HG03342 (cell line): ENCODE measurements around the gene EXOSC9.
"Not testable (repeated sequence)": the region's sequence is repeated elsewhere in the genome, so short reads cannot be mapped to it uniquely, and the experiment has no call there.

ENCODE experiments used
- ATAC-seq: cut with Tn5 transposase; IDR thresholded peaks from one replicate; pipeline ENCODE4 v1.9.1; 2021; ENCODE audit warnings: mild to moderate bottlenecking, moderate library complexity; ENCODE audit not compliant: unreplicated experiment

The EXOSC9 gene

GRCh38 chr4:121800961-121801714, at the start of gene EXOSC9:
TSS of gene EXOSC9 (plus strand) at chr4:121801323. CDS start at chr4:121801425, 102 bp downstream.
- ATAC-seq, result peak; percentile 72

GRCh38 chr4:121752142-121752541, 49.0 kb upstream of the EXOSC9 start:
- ATAC-seq, result not testable (repeated sequence)

- ATAC-seq, result no peak
These were observed 42.1 kb upstream of the EXOSC9 start for GRCh38 chr4:121758925-121759568.

GRCh38 chr4:121760205-121760604, 40.9 kb upstream of the EXOSC9 start:
- ATAC-seq, result no peak

GRCh38 chr4:121764303-121764701, 36.8 kb upstream of the EXOSC9 start:
- ATAC-seq, result no peak

GRCh38 chr4:121764702-121765367, 36.3 kb upstream of the EXOSC9 start, which contains the start of gene SMIM43:
TSS of gene SMIM43 (minus strand) at chr4:121765164. CDS start at chr4:121765105, 59 bp downstream.
- no peak for ATAC-seq

- no peak for ATAC-seq
These were observed 35.8 kb upstream of the EXOSC9 start for GRCh38 chr4:121765368-121765705.

- ATAC-seq, result no peak
These were observed 35.1 kb upstream of the EXOSC9 start for GRCh38 chr4:121765971-121766538.

- no peak for ATAC-seq
These were observed 34.0 kb upstream of the EXOSC9 start for GRCh38 chr4:121767166-121767565.

GRCh38 chr4:121769341-121769740, 31.8 kb upstream of the EXOSC9 start:
- no peak for ATAC-seq

GRCh38 chr4:121771869-121772268, 29.3 kb upstream of the EXOSC9 start:
- ATAC-seq, result no peak

- no peak for ATAC-seq
These were observed 27.2 kb upstream of the EXOSC9 start for GRCh38 chr4:121773883-121774282.

- ATAC-seq, result no peak
These were observed 24.3 kb upstream of the EXOSC9 start for GRCh38 chr4:121776610-121777401.

GRCh38 chr4:121777625-121778024, 23.5 kb upstream of the EXOSC9 start:
- peak; percentile 76 for ATAC-seq

GRCh38 chr4:121778991-121779628, 22.0 kb upstream of the EXOSC9 start:
- ATAC-seq, result no peak

GRCh38 chr4:121783210-121783609, 17.9 kb upstream of the EXOSC9 start:
- no peak for ATAC-seq

- ATAC-seq, result no peak
These were observed 16.7 kb upstream of the EXOSC9 start for GRCh38 chr4:121784401-121784800.

- no peak for ATAC-seq
These were observed 16.1 kb upstream of the EXOSC9 start for GRCh38 chr4:121784975-121785374.

GRCh38 chr4:121785479-121785878, 15.6 kb upstream of the EXOSC9 start:
- ATAC-seq, result no peak

GRCh38 chr4:121786221-121786620, 14.9 kb upstream of the EXOSC9 start:
- ATAC-seq, result no peak
